ENCODE data around the gene DHX9.

- TF ChIP-seq EP300 (IDR thresholded peaks at IDR 0.05; ENCODE audit: borderline replicate concordance) (no peak), CREB1 (IDR thresholded peaks at IDR 0.05; ENCODE audit: low read depth) (no peak), RAD21 (IDR thresholded peaks at IDR 0.05; ENCODE audit: low read depth) (no peak), ZBTB7A (IDR thresholded peaks at IDR 0.05; ENCODE audit: low read depth) (no peak), TCF12 (IDR thresholded peaks at IDR 0.05; ENCODE audit: low read depth) (no peak), YY1 (IDR thresholded peaks at IDR 0.05; ENCODE audit: low read depth) (no peak), TAF1 (IDR thresholded peaks at IDR 0.05; ENCODE audit: low read depth) (no peak), EGR1 (IDR thresholded peaks at IDR 0.05) (no peak), CEBPB (IDR thresholded peaks at IDR 0.05) (no peak), FOXM1 (IDR thresholded peaks at IDR 0.05; ENCODE audit: borderline replicate concordance, low read depth) (no peak)
- TF ChIP-seq, protein P1, sequence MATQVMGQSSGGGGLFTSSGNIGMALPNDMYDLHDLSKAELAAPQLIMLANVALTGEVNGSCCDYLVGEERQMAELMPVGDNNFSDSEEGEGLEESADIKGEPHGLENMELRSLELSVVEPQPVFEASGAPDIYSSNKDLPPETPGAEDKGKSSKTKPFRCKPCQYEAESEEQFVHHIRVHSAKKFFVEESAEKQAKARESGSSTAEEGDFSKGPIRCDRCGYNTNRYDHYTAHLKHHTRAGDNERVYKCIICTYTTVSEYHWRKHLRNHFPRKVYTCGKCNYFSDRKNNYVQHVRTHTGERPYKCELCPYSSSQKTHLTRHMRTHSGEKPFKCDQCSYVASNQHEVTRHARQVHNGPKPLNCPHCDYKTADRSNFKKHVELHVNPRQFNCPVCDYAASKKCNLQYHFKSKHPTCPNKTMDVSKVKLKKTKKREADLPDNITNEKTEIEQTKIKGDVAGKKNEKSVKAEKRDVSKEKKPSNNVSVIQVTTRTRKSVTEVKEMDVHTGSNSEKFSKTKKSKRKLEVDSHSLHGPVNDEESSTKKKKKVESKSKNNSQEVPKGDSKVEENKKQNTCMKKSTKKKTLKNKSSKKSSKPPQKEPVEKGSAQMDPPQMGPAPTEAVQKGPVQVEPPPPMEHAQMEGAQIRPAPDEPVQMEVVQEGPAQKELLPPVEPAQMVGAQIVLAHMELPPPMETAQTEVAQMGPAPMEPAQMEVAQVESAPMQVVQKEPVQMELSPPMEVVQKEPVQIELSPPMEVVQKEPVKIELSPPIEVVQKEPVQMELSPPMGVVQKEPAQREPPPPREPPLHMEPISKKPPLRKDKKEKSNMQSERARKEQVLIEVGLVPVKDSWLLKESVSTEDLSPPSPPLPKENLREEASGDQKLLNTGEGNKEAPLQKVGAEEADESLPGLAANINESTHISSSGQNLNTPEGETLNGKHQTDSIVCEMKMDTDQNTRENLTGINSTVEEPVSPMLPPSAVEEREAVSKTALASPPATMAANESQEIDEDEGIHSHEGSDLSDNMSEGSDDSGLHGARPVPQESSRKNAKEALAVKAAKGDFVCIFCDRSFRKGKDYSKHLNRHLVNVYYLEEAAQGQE (IDR thresholded peaks at IDR 0.05; ENCODE audit: low read depth), result no peak
These were observed 11.2 kb downstream of the DHX9 start for GRCh38 chr1:182850319-182850718.

Data from Ishikawa (cell line).